ENCODE measurements around the gene TSPAN7.

The TSPAN7 gene

DNA sequence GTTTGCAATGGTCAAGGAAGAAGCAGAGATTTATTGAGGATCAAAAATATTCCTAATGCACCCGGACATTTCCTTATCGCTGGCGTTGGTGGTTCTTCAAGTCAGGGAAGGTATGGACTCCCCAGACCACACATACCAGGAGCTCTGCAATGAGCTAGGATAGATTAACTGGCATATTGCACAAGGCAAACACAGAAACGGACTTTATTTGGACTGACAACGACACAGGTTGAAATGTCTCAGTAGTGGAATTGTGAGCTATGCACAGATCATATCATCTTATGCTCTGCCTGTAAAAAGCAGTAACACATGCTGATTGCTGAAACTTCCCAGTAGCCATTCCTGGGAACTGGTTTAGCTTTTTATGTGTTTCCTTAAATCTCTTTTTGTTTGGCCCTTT is 1.7 kb downstream of the TSPAN7 start:
- TF ChIP-seq, protein P1, sequence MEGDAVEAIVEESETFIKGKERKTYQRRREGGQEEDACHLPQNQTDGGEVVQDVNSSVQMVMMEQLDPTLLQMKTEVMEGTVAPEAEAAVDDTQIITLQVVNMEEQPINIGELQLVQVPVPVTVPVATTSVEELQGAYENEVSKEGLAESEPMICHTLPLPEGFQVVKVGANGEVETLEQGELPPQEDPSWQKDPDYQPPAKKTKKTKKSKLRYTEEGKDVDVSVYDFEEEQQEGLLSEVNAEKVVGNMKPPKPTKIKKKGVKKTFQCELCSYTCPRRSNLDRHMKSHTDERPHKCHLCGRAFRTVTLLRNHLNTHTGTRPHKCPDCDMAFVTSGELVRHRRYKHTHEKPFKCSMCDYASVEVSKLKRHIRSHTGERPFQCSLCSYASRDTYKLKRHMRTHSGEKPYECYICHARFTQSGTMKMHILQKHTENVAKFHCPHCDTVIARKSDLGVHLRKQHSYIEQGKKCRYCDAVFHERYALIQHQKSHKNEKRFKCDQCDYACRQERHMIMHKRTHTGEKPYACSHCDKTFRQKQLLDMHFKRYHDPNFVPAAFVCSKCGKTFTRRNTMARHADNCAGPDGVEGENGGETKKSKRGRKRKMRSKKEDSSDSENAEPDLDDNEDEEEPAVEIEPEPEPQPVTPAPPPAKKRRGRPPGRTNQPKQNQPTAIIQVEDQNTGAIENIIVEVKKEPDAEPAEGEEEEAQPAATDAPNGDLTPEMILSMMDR (IDR thresholded peaks at IDR 0.05), result no peak
- no peak for DNase-seq (ENCODE audit: low spot score)
- Histone ChIP-seq H3K27ac (peak overlapping the region in 1 of 2 donors; percentile 65), H3K4me3 (peak overlapping the region; percentile 69)

GRCh38 chrX:38570396-38570795 is 9.1 kb downstream of the TSPAN7 start:
- no peak for DNase-seq (ENCODE audit: low spot score)
- TF ChIP-seq, protein P1 (IDR thresholded peaks at IDR 0.05), result no peak
- no peak overlapping the region for H3K4me3 ChIP-seq
- H3K27ac ChIP-seq, result no peak overlapping the region

DNA sequence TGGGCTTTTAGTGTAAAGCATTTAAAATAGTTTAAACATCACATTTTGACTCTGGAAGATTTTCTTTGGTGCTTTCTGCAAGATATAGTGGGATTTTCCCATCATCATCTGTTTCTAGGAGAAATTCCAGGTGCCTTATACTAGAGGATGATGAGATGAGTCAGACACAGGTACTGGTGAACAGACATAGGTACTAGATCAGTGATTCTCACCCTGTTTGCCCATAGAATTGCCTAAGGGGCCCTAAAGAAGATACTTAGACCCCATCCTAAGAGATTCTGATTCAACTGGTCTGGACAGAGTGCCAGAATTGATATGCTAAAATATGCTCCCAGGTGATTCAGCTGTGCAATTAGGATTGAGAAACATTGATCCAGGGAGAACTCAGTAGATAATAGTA is 9.7 kb downstream of the TSPAN7 start:
- H3K27ac ChIP-seq, result no peak overlapping the region
- DNase-seq (ENCODE audit: low spot score), result no peak
- no peak overlapping the region for H3K4me3 ChIP-seq
- TF ChIP-seq, protein P1 (IDR thresholded peaks at IDR 0.05), result no peak

- H3K27ac ChIP-seq, result no peak overlapping the region
- no peak overlapping the region for H3K4me3 ChIP-seq
- TF ChIP-seq, protein P1 (IDR thresholded peaks at IDR 0.05), result no peak
- DNase-seq (ENCODE audit: low spot score), result no peak
Observed at GRCh38 chrX:38574858-38575257, 13.5 kb downstream of the TSPAN7 start.

DNA sequence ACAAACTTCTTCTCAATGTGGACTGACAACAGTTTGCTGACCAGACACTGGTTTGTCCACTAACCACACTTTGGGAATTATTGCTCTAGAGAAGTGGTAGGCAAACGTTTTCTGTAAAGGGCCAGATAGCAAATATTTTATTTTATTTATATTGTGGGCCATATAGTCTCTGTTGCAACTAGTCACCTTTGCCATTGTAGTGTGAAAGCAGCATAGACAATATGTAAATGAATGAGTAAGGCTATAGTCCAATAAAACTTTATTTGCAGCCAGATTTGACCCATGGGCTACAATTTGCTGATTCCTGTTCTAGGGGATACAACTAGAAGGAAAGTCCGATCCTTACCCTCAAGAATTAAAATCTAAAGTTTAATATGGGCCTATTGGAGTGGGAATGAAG is 14.5 kb downstream of the TSPAN7 start:
- Histone ChIP-seq H3K4me3 (no peak overlapping the region), H3K27ac (no peak overlapping the region)
- TF ChIP-seq, protein P1 (IDR thresholded peaks at IDR 0.05), result no peak
- no peak for DNase-seq (ENCODE audit: low spot score)

DNA sequence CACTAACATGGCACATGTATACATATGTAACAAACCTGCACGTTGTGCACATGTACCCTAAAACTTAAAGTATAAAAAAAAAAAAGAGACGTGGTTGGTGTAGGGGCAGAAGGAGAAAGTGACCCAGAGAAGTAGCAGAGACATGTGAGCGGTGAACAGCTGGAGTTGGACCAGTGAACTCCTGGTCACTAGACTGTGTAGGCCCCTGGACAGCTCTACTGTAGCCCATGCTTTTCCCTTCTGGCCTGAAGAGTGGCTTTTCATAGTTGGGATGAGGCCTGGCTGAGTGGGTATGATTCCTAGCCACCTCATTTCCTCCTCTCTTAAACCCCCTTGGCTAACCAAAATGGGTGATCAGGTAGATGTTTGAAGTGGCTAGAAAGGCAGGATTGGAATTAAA is 16.4 kb downstream of the TSPAN7 start:
- no peak overlapping the region for H3K4me3 ChIP-seq
- H3K27ac ChIP-seq, result no peak overlapping the region
- TF ChIP-seq, protein P1 (IDR thresholded peaks at IDR 0.05), result no peak
- DNase-seq (ENCODE audit: low spot score), result no peak

DNA sequence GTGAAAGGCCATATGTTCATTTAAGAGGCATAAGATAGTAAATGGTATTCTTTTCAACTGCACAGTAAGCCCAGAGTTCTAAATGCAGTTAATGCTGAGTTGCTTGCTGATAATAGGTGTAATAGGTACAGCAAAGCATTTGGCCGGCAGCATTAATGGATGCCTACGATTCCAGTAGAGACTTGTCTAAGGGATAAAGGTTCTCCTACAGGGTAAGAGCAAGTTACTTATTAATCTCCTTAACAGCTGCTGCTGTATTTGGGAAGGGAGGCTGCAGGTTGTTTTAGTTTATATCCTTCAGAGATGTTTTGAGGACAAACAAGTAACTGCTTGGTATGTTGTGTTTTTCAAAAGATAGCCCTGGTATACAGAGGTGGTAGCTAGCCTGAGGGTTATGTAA is 16.8 kb downstream of the TSPAN7 start:
- TF ChIP-seq, protein P1 (IDR thresholded peaks at IDR 0.05), result no peak
- no peak overlapping the region for H3K27ac ChIP-seq
- no peak overlapping the region for H3K4me3 ChIP-seq
- DNase-seq (ENCODE audit: low spot score), result no peak

Data from coronary artery (tissue), 2 donors.